OCI-LY7 (cell line): Measurements from ENCODE around the gene CAPN9. TPM values are rescaled to one million over a fixed set of nuclear protein-coding genes. Genes with fewer than 3 reads are reported as not detected.

Source experiments
- BruUV-seq: library from RNA; stranded (reverse); fragments of 400-500 nt; replicated peaks from 2 replicates; lab custom pipeline; 2021; lab: Mats Ljungman, UMichigan
- CTCF ChIA-PET: fragments of 300-600 bp; sonication (Branson Sonifier 250); formaldehyde crosslinking; loops from one replicate; lab custom pipeline; 2022; ENCODE audit warnings: antibody characterized with exemption; ENCODE audit not compliant: unreplicated experiment; lab: Charles Lee
- POLR2A ChIA-PET: fragments of 300-600 bp; sonication (Branson Sonifier 250); formaldehyde crosslinking; loops from one replicate; lab custom pipeline; 2022; ENCODE audit warnings: antibody characterized with exemption; lab: Charles Lee
- DNase-seq: peaks from one replicate; pipeline ENCODE4 v3.0.0-alpha.2; 2015; ENCODE audit warnings: low spot score
- H2AFZ ChIP-seq: fragments of 200-600 bp; sonication (generic), shearing (Covaris generic); 2 replicates; pipeline ENCODE4 v1.6.1; 2014; ENCODE audit warnings: mild to moderate bottlenecking, antibody characterized with exemption, low read length, moderate library complexity
- H3K27ac ChIP-seq: fragments of 200-600 bp; sonication (generic); 2 replicates; pipeline ENCODE4 v1.5.1; 2014; ENCODE audit warnings: mixed run types, low read depth, mild to moderate bottlenecking, moderate library complexity, low read length, inconsistent platforms; ENCODE audit not compliant: poor library complexity, severe bottlenecking
- H3K36me3 ChIP-seq: fragments of 200-600 bp; sonication (generic); 2 replicates; pipeline ENCODE4 v1.6.1; 2014; ENCODE audit warnings: mild to moderate bottlenecking, antibody characterized with exemption, low read length, moderate library complexity, mixed read lengths; ENCODE audit not compliant: insufficient read depth
- H3K4me1 ChIP-seq: fragments of 200-600 bp; sonication (generic); 2 replicates; pipeline ENCODE4 v1.5.1; 2014; ENCODE audit warnings: mild to moderate bottlenecking, low read length; ENCODE audit not compliant: insufficient read depth, poor library complexity, severe bottlenecking
- H3K4me2 ChIP-seq: fragments of 200-600 bp; sonication (generic); 2 replicates; pipeline ENCODE4 v1.6.1; 2014; ENCODE audit warnings: mild to moderate bottlenecking, low read length
- H3K4me3 ChIP-seq: fragments of 200-600 bp; sonication (generic); 2 replicates; pipeline ENCODE4 v1.5.1; 2014; ENCODE audit warnings: mild to moderate bottlenecking, low read depth, low read length; ENCODE audit not compliant: poor library complexity, severe bottlenecking
- H3K79me2 ChIP-seq: fragments of 200-600 bp; sonication (generic); 2 replicates; pipeline ENCODE4 v1.6.1; 2016; ENCODE audit warnings: low read depth, mild to moderate bottlenecking, low read length, moderate library complexity, mixed read lengths; ENCODE audit not compliant: insufficient read depth
- H3K9me2 ChIP-seq: fragments of 200-600 bp; sonication (generic); 2 replicates; pipeline ENCODE4 v1.6.1; 2016; ENCODE audit warnings: mild to moderate bottlenecking, low read length, mixed read lengths; ENCODE audit not compliant: insufficient read depth
- H3K9me3 ChIP-seq: fragments of 200-600 bp; sonication (generic); 2 replicates; pipeline ENCODE4 v1.6.1; 2014; ENCODE audit warnings: mild to moderate bottlenecking, mixed run types, low read length, mixed read lengths
- H4K20me1 ChIP-seq: fragments of 200-600 bp; sonication (generic); 2 replicates; pipeline ENCODE4 v1.6.1; 2014; ENCODE audit warnings: mild to moderate bottlenecking, antibody characterized with exemption, low read length, moderate library complexity, mixed read lengths; ENCODE audit not compliant: insufficient read depth
- EZH2phosphoT487 ChIP-seq: fragments of 200-600 bp; sonication (generic); IDR thresholded peaks from 2 replicates; pipeline ENCODE4 v1.6.1; 2018; ENCODE audit warnings: low read depth, borderline replicate concordance, mild to moderate bottlenecking, mixed run types, antibody characterized with exemption, low read length, moderate library complexity, mixed read lengths
- intact Hi-C: fragments of 100-400 bp; cut with micrococcal nuclease; formaldehyde crosslinking; loops from one replicate; pipeline ENCODE4 v1.10.0; 2022; ENCODE audit not compliant: unreplicated experiment
- total RNA-seq, 2 experiments: library from RNA; depleted of rRNA in 1 of 2; stranded (reverse); fragments of >200 nt in 1 of 2; shearing (Covaris generic) in 1 of 2; gene quantifications; 2 replicates each; pipeline ENCODE4 v1.2.3, GENCODE V29; 2014 to 2022
- TF ChIP-seq, protein P1 (sequence below): fragments of 200-600 bp; sonication (generic); conservative IDR thresholded peaks from 2 replicates; pipeline ENCODE4 v1.5.1; 2014; ENCODE audit warnings: mild to moderate bottlenecking, antibody characterized with exemption, low read length, moderate library complexity, mixed read lengths

The CAPN9 gene
- total RNA-seq, 2 experiments from 2014 or later = not detected

DNA sequence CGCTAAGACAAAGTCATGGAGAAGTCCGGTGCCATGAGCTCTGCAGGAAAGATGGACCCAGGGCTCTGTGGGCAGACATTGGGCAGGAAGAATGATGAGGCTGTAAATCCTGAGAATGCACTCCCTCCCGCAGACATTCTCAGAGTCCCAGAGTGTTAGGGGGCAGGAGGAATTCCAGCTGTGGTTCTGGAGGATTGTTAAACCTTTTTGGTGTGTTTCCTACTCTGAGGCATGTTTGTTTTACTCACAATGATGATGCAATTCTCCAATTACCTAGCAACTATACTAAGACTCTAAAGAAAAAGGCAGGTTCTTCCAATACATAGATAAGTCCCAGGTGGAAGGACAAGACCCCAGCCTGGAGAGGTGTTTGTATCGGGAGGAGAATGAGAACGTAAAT is 2.8 kb upstream of the CAPN9 start:
- H3K4me1 ChIP-seq = peaks cover 9% of the 10 kb centered on the region
- BruUV-seq = no TSS peak
- CTCF ChIA-PET = no interaction called here

DNA sequence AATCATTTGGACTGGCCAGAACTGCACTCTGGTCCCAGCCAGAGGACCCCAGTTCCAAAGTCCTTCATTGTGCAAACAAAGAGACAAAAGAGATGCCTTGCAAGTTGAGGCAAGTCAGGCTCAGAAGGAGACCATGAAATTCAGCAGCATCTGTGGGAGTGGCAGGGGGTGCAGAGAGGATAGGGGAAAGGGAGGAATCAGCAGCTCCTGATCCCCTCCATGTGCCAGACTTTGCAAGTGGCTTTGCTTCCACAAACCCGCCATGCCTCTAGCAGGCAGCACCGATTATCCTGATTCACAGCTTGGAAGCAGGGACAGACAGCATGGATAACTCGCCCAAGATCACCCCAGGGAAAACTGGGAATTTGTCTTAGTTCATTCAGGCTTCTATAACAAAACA is 2.1 kb upstream of the CAPN9 start:
- no TSS peak for BruUV-seq
- Histone ChIP-seq H3K9me2 (no peaks in the 10 kb centered on the region), H3K36me3 (no peaks in the 10 kb centered on the region), H3K27ac (no peak overlapping the region), H3K79me2 (no peaks in the 10 kb centered on the region), H2AFZ (no peak overlapping the region), H3K4me2 (no peak overlapping the region), H3K9me3 (no peaks in the 10 kb centered on the region), H3K4me1 (peaks cover 14% of the 10 kb centered on the region), H3K4me3 (no peak overlapping the region), H4K20me1 (no peaks in the 10 kb centered on the region)
- CTCF ChIA-PET = no interaction called here
- DNase-seq = no peak
- POLR2A ChIA-PET = no interaction called here
- intact Hi-C loops = no loop called here
- TF ChIP-seq, protein P1, sequence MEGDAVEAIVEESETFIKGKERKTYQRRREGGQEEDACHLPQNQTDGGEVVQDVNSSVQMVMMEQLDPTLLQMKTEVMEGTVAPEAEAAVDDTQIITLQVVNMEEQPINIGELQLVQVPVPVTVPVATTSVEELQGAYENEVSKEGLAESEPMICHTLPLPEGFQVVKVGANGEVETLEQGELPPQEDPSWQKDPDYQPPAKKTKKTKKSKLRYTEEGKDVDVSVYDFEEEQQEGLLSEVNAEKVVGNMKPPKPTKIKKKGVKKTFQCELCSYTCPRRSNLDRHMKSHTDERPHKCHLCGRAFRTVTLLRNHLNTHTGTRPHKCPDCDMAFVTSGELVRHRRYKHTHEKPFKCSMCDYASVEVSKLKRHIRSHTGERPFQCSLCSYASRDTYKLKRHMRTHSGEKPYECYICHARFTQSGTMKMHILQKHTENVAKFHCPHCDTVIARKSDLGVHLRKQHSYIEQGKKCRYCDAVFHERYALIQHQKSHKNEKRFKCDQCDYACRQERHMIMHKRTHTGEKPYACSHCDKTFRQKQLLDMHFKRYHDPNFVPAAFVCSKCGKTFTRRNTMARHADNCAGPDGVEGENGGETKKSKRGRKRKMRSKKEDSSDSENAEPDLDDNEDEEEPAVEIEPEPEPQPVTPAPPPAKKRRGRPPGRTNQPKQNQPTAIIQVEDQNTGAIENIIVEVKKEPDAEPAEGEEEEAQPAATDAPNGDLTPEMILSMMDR = no peak
- TF ChIP-seq EZH2phosphoT487 = no peak

More for the DNA sequence above, 2.8 kb upstream of the CAPN9 start:
- no peak for DNase-seq
- TF ChIP-seq EZH2phosphoT487 = no peak
- TF ChIP-seq, protein P1 = no peak
- H4K20me1 ChIP-seq = no peaks in the 10 kb centered on the region
- no peak overlapping the region for H3K4me3 ChIP-seq
- POLR2A ChIA-PET = no interaction called here
- intact Hi-C loops = no loop called here
- no peaks in the 10 kb centered on the region for H3K79me2 ChIP-seq
- H3K4me2 ChIP-seq = no peak overlapping the region
- H3K9me3 ChIP-seq = no peaks in the 10 kb centered on the region
- H3K9me2 ChIP-seq = no peaks in the 10 kb centered on the region
- no peak overlapping the region for H2AFZ ChIP-seq
- no peaks in the 10 kb centered on the region for H3K36me3 ChIP-seq
- H3K27ac ChIP-seq = no peak overlapping the region

DNA sequence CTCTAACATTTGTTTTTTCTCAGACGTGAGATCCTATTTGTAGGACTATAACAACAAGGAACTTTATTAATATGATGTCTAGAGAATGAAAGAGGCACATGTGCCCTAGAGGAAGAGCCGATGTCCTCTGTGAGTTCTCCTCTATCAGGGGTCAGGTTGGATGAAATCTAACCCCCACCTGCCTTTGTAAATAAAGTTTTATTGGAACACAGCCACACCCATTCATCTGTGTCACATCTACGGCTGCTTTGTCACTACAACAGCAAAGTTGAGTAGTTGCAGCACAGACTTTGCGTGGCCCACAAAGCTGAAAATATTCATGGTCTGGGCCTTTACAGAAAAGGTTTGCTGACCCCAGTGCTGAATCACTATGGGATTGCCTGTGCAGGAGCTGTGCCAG is 571 bp upstream of the CAPN9 start:
- H3K4me2 ChIP-seq = no peak overlapping the region
- peaks cover 14% of the 10 kb centered on the region for H3K4me1 ChIP-seq
- no peaks in the 10 kb centered on the region for H3K9me3 ChIP-seq
- no TSS peak for BruUV-seq
- intact Hi-C loops = no loop called here
- H3K9me2 ChIP-seq = no peaks in the 10 kb centered on the region
- TF ChIP-seq, protein P1 = no peak
- no peak for TF ChIP-seq EZH2phosphoT487
- DNase-seq = no peak
- H3K36me3 ChIP-seq = no peaks in the 10 kb centered on the region
- H3K4me3 ChIP-seq = no peak overlapping the region
- no peak overlapping the region for H2AFZ ChIP-seq
- POLR2A ChIA-PET = no interaction called here
- H3K79me2 ChIP-seq = no peaks in the 10 kb centered on the region
- H4K20me1 ChIP-seq = no peaks in the 10 kb centered on the region
- CTCF ChIA-PET = no interaction called here
- no peak overlapping the region for H3K27ac ChIP-seq
